Psoas muscle (tissue), 8 donors: ENCODE results near the gene NBPF3. TPM values are rescaled to one million over a fixed set of nuclear protein-coding genes. Genes with fewer than 3 reads are reported as not detected.
"Not testable (repeated sequence)": the region's sequence is repeated elsewhere in the genome, so short reads cannot be mapped to it uniquely, and the experiment has no call there.

Source experiments
- ATAC-seq, 4 donors: fragments of 200-7000 bp; cut with Tn5 transposase; one replicate each; pipeline ENCODE4 v1.9.1; 2020; ENCODE audit warnings: moderate library complexity in 3 of 4, mild to moderate bottlenecking in 2 of 4
- DNase-seq, 2 donors: peaks; one replicate each; pipeline ENCODE4 v3.0.0-alpha.2; 2020
- H3K27ac ChIP-seq: fragments of 200-600 bp; one replicate; pipeline ENCODE4 v1.8.0; 2022
- H3K27me3 ChIP-seq, 3 donors: fragments of 200-600 bp in 1 of 3; one replicate each; pipeline versions ENCODE4 v1.6.1 to v1.8.0; 2013 to 2022; ENCODE audit warnings: low read length in 2 of 3, mild to moderate bottlenecking in 2 of 3, moderate library complexity in 1 of 3; ENCODE audit not compliant: insufficient read depth in 3 of 3
- H3K36me3 ChIP-seq, 2 donors: fragments of 200-600 bp in 1 of 2; one replicate each; pipeline versions ENCODE4 v1.6.1 to v1.8.0; 2013 to 2022; ENCODE audit warnings: low read depth in 1 of 2, mild to moderate bottlenecking in 1 of 2, moderate library complexity in 1 of 2; ENCODE audit not compliant: insufficient read depth in 1 of 2
- H3K4me1 ChIP-seq: fragments of 200-600 bp; one replicate; pipeline ENCODE4 v1.8.0; 2022
- H3K4me3 ChIP-seq: fragments of 200-600 bp; one replicate; pipeline ENCODE4 v1.8.0; 2022; ENCODE audit warnings: mild to moderate bottlenecking
- H3K9me3 ChIP-seq: fragments of 200-600 bp; one replicate; pipeline ENCODE4 v1.8.0; 2022
- WGBS, 3 donors: extraction: QIAGEN DNeasy Blood & Tissue Kit; methylation state at CpG; one replicate each; pipeline versions ENCODE4 v1.1.6 to v1.1.7; 2013; 5-methylcytosine and 5-hydroxymethylcytosine counted together
- intact Hi-C, 2 donors: fragments of 100-400 bp; cut with DNase I; formaldehyde crosslinking; loops; one replicate each; pipeline versions ENCODE4 v1.11.0 to v1.14.2; 2022
- polyA plus RNA-seq, 3 donors: library from polyadenylated mRNA; stranded (reverse); fragments of 200-250 nt; gene quantifications; one replicate each; pipeline ENCODE4 v1.2.3, GENCODE V29; 2013
- total RNA-seq, 4 donors: library from RNA; stranded (reverse); fragmentation: NEBNext Ultra II Directional in 2 of 4; extraction: Animal tissue kit (Norgen Biotek cat#: 25700) in 2 of 4; gene quantifications; one replicate each; pipeline versions ENCODE4 v1.2.1 to v1.2.4, GENCODE V29; 2021 to 2023
- TF ChIP-seq, protein P1 (sequence below): fragments of 200-600 bp; IDR thresholded peaks from one replicate; pipeline ENCODE4 v1.8.0; 2022; ENCODE audit warnings: antibody characterized with exemption
- donor health status: healthy with polysubstance abuse.
- donor health status: DM: no; HTN: no; CAD: no; lungs with moderate emphysema.
- donor health status: Bipolar disorder and iron deficiency.
- donor health status: healthy.
- donor health status: DM: yes; HTN: yes; CAD: no.
- donor health status: DM: no; HTN: no; CAD: no.
- donor health status: DM: no; HTN: no; CAD: no.
- donor health status: DM: yes; HTN: yes; CAD: no.

NBPF3 gene
- total and polyA plus RNA-seq, 7 donors: 0.10 to 1.9 (median 0.89) TPM

DNA sequence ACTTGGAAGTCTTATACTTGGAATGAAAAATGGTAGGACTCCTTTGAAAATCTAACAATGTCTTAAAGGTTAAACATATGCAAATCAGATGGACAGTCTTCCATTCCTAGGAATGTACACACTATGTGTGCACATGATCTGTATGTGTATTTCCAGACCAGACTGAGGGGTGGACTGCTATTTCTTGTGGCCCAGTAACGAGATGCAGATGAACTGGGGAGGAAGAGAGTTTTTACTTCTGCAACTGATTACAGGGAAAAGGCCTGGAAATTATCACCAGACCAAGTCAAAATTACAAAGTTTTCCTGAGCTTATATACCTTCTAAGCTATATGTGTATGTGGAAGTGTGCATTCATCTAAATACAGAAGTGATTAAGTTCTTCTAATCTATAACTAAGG is 17.7 kb downstream of the NBPF3 start:
- TF ChIP-seq, protein P1, sequence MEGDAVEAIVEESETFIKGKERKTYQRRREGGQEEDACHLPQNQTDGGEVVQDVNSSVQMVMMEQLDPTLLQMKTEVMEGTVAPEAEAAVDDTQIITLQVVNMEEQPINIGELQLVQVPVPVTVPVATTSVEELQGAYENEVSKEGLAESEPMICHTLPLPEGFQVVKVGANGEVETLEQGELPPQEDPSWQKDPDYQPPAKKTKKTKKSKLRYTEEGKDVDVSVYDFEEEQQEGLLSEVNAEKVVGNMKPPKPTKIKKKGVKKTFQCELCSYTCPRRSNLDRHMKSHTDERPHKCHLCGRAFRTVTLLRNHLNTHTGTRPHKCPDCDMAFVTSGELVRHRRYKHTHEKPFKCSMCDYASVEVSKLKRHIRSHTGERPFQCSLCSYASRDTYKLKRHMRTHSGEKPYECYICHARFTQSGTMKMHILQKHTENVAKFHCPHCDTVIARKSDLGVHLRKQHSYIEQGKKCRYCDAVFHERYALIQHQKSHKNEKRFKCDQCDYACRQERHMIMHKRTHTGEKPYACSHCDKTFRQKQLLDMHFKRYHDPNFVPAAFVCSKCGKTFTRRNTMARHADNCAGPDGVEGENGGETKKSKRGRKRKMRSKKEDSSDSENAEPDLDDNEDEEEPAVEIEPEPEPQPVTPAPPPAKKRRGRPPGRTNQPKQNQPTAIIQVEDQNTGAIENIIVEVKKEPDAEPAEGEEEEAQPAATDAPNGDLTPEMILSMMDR: no peak
- Histone ChIP-seq H3K36me3 (no peaks in the 10 kb centered on the region), H3K9me3 (no peaks in the 10 kb centered on the region), H3K27me3 (no peaks in the 10 kb centered on the region), H3K27ac (no peak overlapping the region), H3K4me1 (no peaks in the 10 kb centered on the region), H3K4me3 (no peak overlapping the region)
- no peak for ATAC-seq
- intact Hi-C loops: no loop called here
- no peak for DNase-seq
- 89 to 96% (median 89%) methylated on average over 1 of the region's 1 CpG for WGBS, 3 donors

DNA sequence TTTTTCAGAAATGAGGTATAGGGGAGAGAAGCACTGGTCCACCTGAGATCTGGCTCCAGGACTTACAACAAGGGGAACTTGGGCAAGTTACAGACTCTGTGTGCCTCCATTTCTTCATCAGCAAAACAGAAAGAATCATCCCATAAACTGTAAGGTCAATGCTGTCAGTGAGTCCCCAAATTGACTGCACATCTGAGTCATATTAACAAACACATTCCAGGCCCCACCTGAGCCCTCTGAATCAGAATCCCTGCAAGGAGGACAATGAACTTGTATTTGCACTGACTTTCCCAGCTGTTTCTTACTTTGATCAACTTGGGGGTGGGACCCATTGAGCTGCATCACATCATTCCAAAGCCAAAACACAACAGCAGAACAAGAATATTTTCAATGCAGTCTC is 25.2 kb downstream of the NBPF3 start:
- ATAC-seq, H3K27ac ChIP-seq, DNase-seq, H3K36me3 ChIP-seq, H3K4me1 ChIP-seq, H3K9me3 ChIP-seq, intact Hi-C loops, H3K4me3 ChIP-seq, H3K27me3 ChIP-seq: not testable (repeated sequence)

DNA sequence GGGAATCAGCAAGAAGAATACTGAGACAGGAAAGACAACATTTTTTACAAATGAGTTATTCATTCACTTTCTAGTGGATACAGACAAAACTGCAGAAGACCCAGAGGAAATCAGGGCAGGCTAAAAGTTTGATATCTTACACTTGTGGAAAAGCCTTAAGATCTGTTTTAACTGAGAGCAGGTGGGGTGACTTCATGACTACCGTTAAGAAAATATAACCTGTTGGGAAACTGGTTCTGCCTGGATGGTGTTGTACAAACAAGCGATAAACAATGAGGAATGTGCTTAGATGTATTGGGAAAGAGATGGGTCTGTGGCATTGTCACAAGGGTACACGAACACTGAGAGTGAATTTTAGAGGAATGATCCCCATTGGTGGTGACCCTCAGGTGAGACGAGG is 28.0 kb downstream of the NBPF3 start:
- intact Hi-C loops, ATAC-seq, H3K4me3 ChIP-seq, DNase-seq, H3K27ac ChIP-seq, H3K9me3 ChIP-seq, H3K4me1 ChIP-seq, H3K27me3 ChIP-seq, H3K36me3 ChIP-seq: not testable (repeated sequence)
- WGBS, 3 donors: 76 to 86% (median 85%) methylated on average over 4 of the region's 4 CpGs

DNA sequence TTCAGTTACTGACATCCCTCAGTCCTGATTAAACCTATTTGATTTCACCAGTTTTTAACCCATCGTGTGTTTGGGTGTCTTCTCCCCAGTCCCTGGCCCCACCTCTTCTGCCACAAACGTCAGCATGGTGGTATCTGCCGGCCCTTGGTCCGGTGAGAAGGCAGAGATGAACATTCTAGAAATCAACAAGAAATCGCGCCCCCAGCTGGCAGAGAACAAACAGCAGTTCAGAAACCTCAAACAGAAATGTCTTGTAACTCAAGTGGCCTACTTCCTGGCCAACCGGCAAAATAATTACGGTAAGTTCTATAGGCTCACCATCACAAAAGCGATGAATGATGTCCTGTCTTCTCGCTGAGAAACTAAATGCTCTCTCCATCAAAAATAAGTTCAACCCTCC is 28.7 kb downstream of the NBPF3 start:
- intact Hi-C loops: no loop called here
- Histone ChIP-seq H3K36me3 (no peaks in the 10 kb centered on the region), H3K4me1 (no peaks in the 10 kb centered on the region), H3K4me3 (no peak overlapping the region), H3K27ac (no peak overlapping the region), H3K9me3 (no peaks in the 10 kb centered on the region), H3K27me3 (no peaks in the 10 kb centered on the region)
- TF ChIP-seq, protein P1: no peak
- 53 to 72% (median 59%) methylated on average over 10 of the region's 10 CpGs for WGBS, 3 donors
- DNase-seq (no peak), ATAC-seq (no peak)

DNA sequence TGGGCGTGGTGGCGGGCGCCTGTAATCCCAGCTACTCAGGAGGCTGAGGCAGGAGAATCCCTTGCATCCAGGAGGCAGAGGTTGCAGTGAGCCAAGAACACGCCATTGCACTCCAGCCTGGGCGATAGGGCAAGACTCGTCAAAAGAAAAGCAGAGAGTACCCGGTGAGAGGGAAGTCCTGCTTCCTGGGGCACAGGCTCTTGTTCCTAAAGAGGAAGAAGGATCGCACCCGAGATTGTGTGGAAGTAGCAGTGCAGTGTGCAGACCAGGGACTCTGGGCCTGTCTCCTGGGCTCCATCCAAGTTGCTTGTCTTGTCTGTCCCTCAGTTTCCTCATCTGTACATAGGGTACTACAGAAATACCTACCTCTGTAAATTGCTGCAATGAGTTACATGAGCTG is 29.6 kb downstream of the NBPF3 start:
- H3K4me3 ChIP-seq: no peak overlapping the region
- ATAC-seq (no peak), DNase-seq (no peak)
- 89 to 93% (median 91%) methylated on average over 9 of the region's 9 CpGs for WGBS, 3 donors
- H3K36me3 ChIP-seq: no peaks in the 10 kb centered on the region
- intact Hi-C loops: no loop called here
- no peak overlapping the region for H3K27ac ChIP-seq
- H3K9me3 ChIP-seq: no peaks in the 10 kb centered on the region
- H3K4me1 ChIP-seq: no peaks in the 10 kb centered on the region
- TF ChIP-seq, protein P1: no peak
- no peaks in the 10 kb centered on the region for H3K27me3 ChIP-seq

DNA sequence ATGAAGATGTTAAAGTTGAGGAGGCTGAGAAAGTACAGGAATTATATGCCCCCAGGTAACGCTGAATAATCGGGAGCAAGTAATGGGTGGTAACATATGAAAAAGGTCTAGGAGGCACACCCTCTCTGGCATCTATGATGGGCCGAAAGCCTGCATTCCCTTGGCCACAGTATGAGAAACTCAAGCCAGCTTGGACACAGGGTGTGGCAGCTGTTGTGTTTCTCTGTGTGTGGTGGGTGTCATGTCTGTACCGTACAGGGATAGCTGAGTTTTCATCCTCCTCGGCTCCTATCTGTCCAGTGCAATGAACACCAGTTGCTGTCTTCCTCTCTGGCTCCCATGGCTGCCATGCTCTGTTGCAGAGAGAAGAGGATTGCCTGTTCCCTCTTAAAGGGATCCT is 32.9 kb downstream of the NBPF3 start:
- WGBS, 3 donors: 22 to 43% (median 32%) methylated on average over 5 of the region's 5 CpGs
- no peaks in the 10 kb centered on the region for H3K36me3 ChIP-seq
- ATAC-seq: peak in 3 of 4 donors; percentile 48 to 76 (median 66)

More for the DNA sequence above, 32.9 kb downstream of the NBPF3 start:
- no peak for DNase-seq
- TF ChIP-seq, protein P1: no peak
- no peak overlapping the region for H3K4me3 ChIP-seq
- no peaks in the 10 kb centered on the region for H3K27me3 ChIP-seq
- no peaks in the 10 kb centered on the region for H3K4me1 ChIP-seq
- intact Hi-C loops: no loop called here
- no peak overlapping the region for H3K27ac ChIP-seq
- no peaks in the 10 kb centered on the region for H3K9me3 ChIP-seq
